IMR-90 (cell line): ENCODE results near the gene ZDHHC19. TPM values are rescaled to one million over a fixed set of nuclear protein-coding genes. Genes with fewer than 3 reads are reported as not detected.

Source experiments
- ATAC-seq: fragments of 200-7000 bp; cut with Tn5 transposase; 2 replicates; pipeline ENCODE4 v1.9.1; 2020; ENCODE audit warnings: low read depth, mild to moderate bottlenecking, moderate library complexity
- BruUV-seq: library from RNA; stranded (reverse); fragments of 400-500 nt; replicated peaks from 2 replicates; lab custom pipeline; 2021; lab: Mats Ljungman, UMichigan
- CTCF ChIA-PET: fragments of 300-600 bp; formaldehyde crosslinking; extraction: SDS; loops from one replicate; lab custom pipeline; 2021; ENCODE audit warnings: antibody characterized with exemption; lab: Yijun Ruan, JAX
- POLR2A ChIA-PET: fragments of 300-600 bp; sonication (Branson Sonifier 250); formaldehyde crosslinking; loops from one replicate; lab custom pipeline; 2022; ENCODE audit warnings: antibody characterized with exemption; ENCODE audit not compliant: unreplicated experiment; lab: Charles Lee
- DNase-seq: peaks from one replicate; pipeline ENCODE4 v3.0.0; 2013
- H2AFZ ChIP-seq: replicated peaks from 2 replicates; pipeline ENCODE3; 2013; ENCODE audit warnings: low read length, mild to moderate bottlenecking; ENCODE audit not compliant: poor library complexity
- H2AK5ac ChIP-seq: 2 replicates; pipeline ENCODE4 v1.6.1; 2013; ENCODE audit warnings: low read depth, low read length, inconsistent platforms
- H2AK9ac ChIP-seq: replicated peaks from 2 replicates; pipeline ENCODE3; 2013; ENCODE audit warnings: mild to moderate bottlenecking, low read depth, low read length, moderate library complexity; ENCODE audit not compliant: poor library complexity
- H2BK120ac ChIP-seq: 2 replicates; pipeline ENCODE4 v1.6.1; 2013; ENCODE audit warnings: low read depth, low read length, inconsistent platforms
- H2BK15ac ChIP-seq: 3 replicates; pipeline ENCODE4 v1.6.1; 2013; ENCODE audit warnings: low read depth, low read length, inconsistent platforms
- H2BK20ac ChIP-seq: 2 replicates; pipeline ENCODE4 v1.6.1; 2013; ENCODE audit warnings: low read depth, mild to moderate bottlenecking, inconsistent platforms, low read length, moderate library complexity
- H2BK5ac ChIP-seq: 2 replicates; pipeline ENCODE4 v1.6.1; 2013; ENCODE audit warnings: mild to moderate bottlenecking, low read depth, low read length, inconsistent platforms; ENCODE audit not compliant: poor library complexity, severe bottlenecking
- H3K14ac ChIP-seq: replicated peaks from 2 replicates; pipeline ENCODE4 v1.6.1; 2013; ENCODE audit warnings: low read depth, low read length, inconsistent platforms
- H3K18ac ChIP-seq: 2 replicates; pipeline ENCODE4 v1.6.1; 2013; ENCODE audit warnings: low read depth, low read length, control low read depth
- H3K23ac ChIP-seq: 2 replicates; pipeline ENCODE4 v1.6.1; 2013; ENCODE audit warnings: low read depth, low read length, inconsistent platforms
- H3K27ac ChIP-seq: 2 replicates; pipeline ENCODE4 v1.5.1; 2013; ENCODE audit warnings: mild to moderate bottlenecking, control low read depth, low read length; ENCODE audit not compliant: insufficient read depth
- H3K27me3 ChIP-seq: 2 replicates; pipeline ENCODE4 v1.6.1; 2013; ENCODE audit warnings: low read length; ENCODE audit not compliant: control insufficient read depth, insufficient read depth
- H3K36me3 ChIP-seq: 2 replicates; pipeline ENCODE4 v1.6.1; 2013; ENCODE audit warnings: low read length, mixed read lengths; ENCODE audit not compliant: control insufficient read depth, insufficient read depth
- H3K4ac ChIP-seq: 2 replicates; pipeline ENCODE4 v1.6.1; 2013; ENCODE audit warnings: low read depth, low read length, inconsistent platforms
- H3K4me1 ChIP-seq: 2 replicates; pipeline ENCODE4 v1.6.1; 2013; ENCODE audit warnings: low read length, mixed read lengths; ENCODE audit not compliant: control insufficient read depth, insufficient read depth
- H3K4me2 ChIP-seq: 2 replicates; pipeline ENCODE4 v1.6.1; 2013; ENCODE audit warnings: low read depth, mild to moderate bottlenecking, control low read depth, low read length, moderate library complexity
- H3K4me3 ChIP-seq: 2 replicates; pipeline ENCODE4 v1.5.1; 2013; ENCODE audit warnings: low read depth, mild to moderate bottlenecking, control low read depth, low read length, moderate library complexity; ENCODE audit not compliant: insufficient read depth
- H3K56ac ChIP-seq: 2 replicates; pipeline ENCODE4 v1.6.1; 2013; ENCODE audit warnings: low read length, inconsistent platforms; ENCODE audit not compliant: insufficient read depth; ENCODE audit errors: extremely low read depth
- H3K79me1 ChIP-seq, 2 experiments: 2 replicates each; pipeline ENCODE4 v1.6.1; 2013; ENCODE audit warnings: low read length in 2 of 2, inconsistent platforms in 1 of 2, low read depth in 1 of 2
- H3K9ac ChIP-seq: 2 replicates; pipeline ENCODE4 v1.6.1; 2013; ENCODE audit warnings: low read depth, low read length, control low read depth
- H3K9me1 ChIP-seq: 2 replicates; pipeline ENCODE4 v1.6.1; 2013; ENCODE audit warnings: low read length, inconsistent platforms; ENCODE audit not compliant: insufficient read depth
- H3K9me3 ChIP-seq: 2 replicates; pipeline ENCODE4 v1.6.1; 2013; ENCODE audit warnings: low read length; ENCODE audit not compliant: control insufficient read depth, insufficient read depth
- H4K20me1 ChIP-seq: 2 replicates; pipeline ENCODE4 v1.6.1; 2013; ENCODE audit warnings: low read length, inconsistent platforms; ENCODE audit not compliant: insufficient read depth
- H4K5ac ChIP-seq: 2 replicates; pipeline ENCODE4 v1.6.1; 2013; ENCODE audit warnings: mild to moderate bottlenecking, low read depth, low read length, control low read depth
- H4K8ac ChIP-seq, 2 experiments: 2 replicates each; pipeline ENCODE4 v1.6.1; 2013; ENCODE audit warnings: low read depth in 2 of 2, low read length in 2 of 2, control low read depth in 1 of 2, inconsistent platforms in 1 of 2
- H4K91ac ChIP-seq: 2 replicates; pipeline ENCODE4 v1.6.1; 2013; ENCODE audit warnings: low read depth, low read length, inconsistent platforms; ENCODE audit not compliant: insufficient read depth
- BHLHE40 ChIP-seq: fragments of 150-350 bp; IDR thresholded peaks from 2 replicates; pipeline ENCODE4 v1.6.1; 2016; ENCODE audit warnings: mild to moderate bottlenecking, low read depth, low read length
- CEBPB ChIP-seq: IDR thresholded peaks from 2 replicates; pipeline ENCODE4 v1.6.1; 2012; ENCODE audit warnings: low read depth, low read length, improper control_type of control experiment
- CHD1 ChIP-seq: IDR thresholded peaks from 2 replicates; pipeline ENCODE4 v1.6.1; 2012; ENCODE audit warnings: low read depth, low read length, improper control_type of control experiment
- FOS ChIP-seq: fragments of 150-350 bp; IDR thresholded peaks from 2 replicates; pipeline ENCODE4 v1.6.1; 2016; ENCODE audit warnings: low read depth, low read length
- MAFK ChIP-seq: IDR thresholded peaks from 2 replicates; pipeline ENCODE4 v1.6.1; 2012; ENCODE audit warnings: low read depth, low read length, improper control_type of control experiment
- MAZ ChIP-seq: IDR thresholded peaks from 2 replicates; pipeline ENCODE4 v1.6.1; 2012; ENCODE audit warnings: low read depth, mild to moderate bottlenecking, low read length, improper control_type of control experiment, moderate library complexity, borderline replicate concordance
- MXI1 ChIP-seq: IDR thresholded peaks from 2 replicates; pipeline ENCODE4 v1.6.1; 2012; ENCODE audit warnings: low read depth, mild to moderate bottlenecking, low read length, moderate library complexity, borderline replicate concordance
- NFE2L2 ChIP-seq: fragments of 150-350 bp; IDR thresholded peaks from 2 replicates; pipeline ENCODE4 v1.6.1; 2016; ENCODE audit warnings: low read depth, mild to moderate bottlenecking, low read length
- POLR2A ChIP-seq: IDR thresholded peaks from 2 replicates; pipeline ENCODE4 v1.6.1; 2012; ENCODE audit warnings: mild to moderate bottlenecking, low read depth, low read length
- RAD21 ChIP-seq: IDR thresholded peaks from 2 replicates; pipeline ENCODE4 v1.6.1; 2012; ENCODE audit warnings: low read length, improper control_type of control experiment
- RCOR1 ChIP-seq: IDR thresholded peaks from 2 replicates; pipeline ENCODE4 v1.6.1; 2012; ENCODE audit warnings: mild to moderate bottlenecking, low read length, improper control_type of control experiment; ENCODE audit not compliant: insufficient replicate concordance
- RFX5 ChIP-seq: IDR thresholded peaks from 2 replicates; pipeline ENCODE4 v1.8.0; 2012; ENCODE audit warnings: low read depth, mild to moderate bottlenecking, low read length, moderate library complexity
- SMC3 ChIP-seq: fragments of 150-350 bp; IDR thresholded peaks from 2 replicates; pipeline ENCODE4 v1.6.1; 2016; ENCODE audit warnings: low read depth, mild to moderate bottlenecking, antibody characterized with exemption, low read length, moderate library complexity
- WGBS, 2 experiments: methylation state at CpG; one replicate each; pipeline versions ENCODE4 v1.1.5 to v1.1.7; 2013; ENCODE audit warnings: missing lambda C conversion rate in 2 of 2; ENCODE audit not compliant: insufficient read length in 1 of 2; ENCODE audit errors: extremely low coverage in 2 of 2; 5-methylcytosine and 5-hydroxymethylcytosine counted together
- dilution Hi-C: fragments of 300-500 bp; cut with HindIII; formaldehyde crosslinking; loops from one replicate; pipeline ENCODE4 v1.14.3; 2018; ENCODE audit warnings: low sequenced_read_pairs; ENCODE audit not compliant: unreplicated experiment
- in situ Hi-C: fragments of 300-500 bp; cut with MboI; formaldehyde crosslinking; loops from 3 replicates; pipeline ENCODE4 v1.14.3; 2019; ENCODE audit warnings: low sequenced_read_pairs, inconsistent platforms, mixed read lengths
- intact Hi-C: fragments of 100-400 bp; cut with micrococcal nuclease; formaldehyde crosslinking; loops from 2 replicates; pipeline ENCODE4 v1.10.0; 2022
- polyA plus RNA-seq, 3 experiments: library from polyadenylated mRNA; depleted of rRNA; stranded (reverse); fragments of >200 nt; gene quantifications; 2 replicates each; pipeline ENCODE4 v1.2.3, GENCODE V29; 2012; ENCODE audit warnings: low replicate concordance in 1 of 3
- total RNA-seq: library from RNA; depleted of rRNA; stranded (reverse); fragments of >200 nt; gene quantifications from 2 replicates; pipeline ENCODE4 v1.2.3, GENCODE V29; 2012
- TF ChIP-seq, protein P1 (sequence below): fragments of 150-350 bp; IDR thresholded peaks from 2 replicates; pipeline ENCODE4 v1.6.1; 2016; ENCODE audit warnings: low read depth, mild to moderate bottlenecking, low read length, moderate library complexity, borderline replicate concordance
- TF ChIP-seq, protein P2 (sequence below): fragments of 150-350 bp; IDR thresholded peaks from 2 replicates; pipeline ENCODE4 v1.6.1; 2017; ENCODE audit warnings: mild to moderate bottlenecking, antibody characterized with exemption, low read length, low read depth
- TF ChIP-seq, protein P3 (sequence below): conservative IDR thresholded peaks from 2 replicates; pipeline ENCODE4 v1.5.1; 2012; ENCODE audit warnings: mild to moderate bottlenecking, low read depth, low read length, improper control_type of control experiment

The ZDHHC19 gene
- total and polyA plus RNA-seq, 2 of the 4 experiments (the other 2 are of a cell fraction): 0.09 TPM; not detected in 1

DNA sequence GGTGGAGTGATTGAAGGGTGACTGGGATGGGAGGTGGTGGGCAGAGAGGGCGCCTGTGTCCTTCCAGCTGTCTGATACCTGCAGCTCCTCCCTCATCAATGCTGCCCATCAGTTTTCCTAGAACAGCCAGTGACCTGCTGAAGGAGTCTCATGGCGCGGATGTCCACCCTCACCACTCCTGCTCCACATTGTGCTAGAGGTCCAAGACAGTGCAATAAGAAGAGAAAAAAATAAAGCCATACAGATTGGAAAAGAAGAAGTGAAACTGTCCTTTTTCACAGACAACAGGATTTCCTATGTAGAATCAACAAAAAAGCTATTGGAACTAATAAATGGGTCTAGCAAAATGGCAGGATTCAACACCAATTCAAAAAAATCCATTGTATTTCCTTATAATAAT is 7.4 kb downstream of the ZDHHC19 start:
- Histone ChIP-seq H2BK120ac (no peak overlapping the region), H3K9me1 (no peaks in the 10 kb centered on the region; the same call in 1 of the 2 replicates), H3K4me1 (peaks cover 3% of the 10 kb centered on the region; the same call in 1 of the 2 replicates), H2BK15ac (no peak overlapping the region), H2AFZ (no peak overlapping the region), H3K27me3 (peaks cover 16% of the 10 kb centered on the region), H4K91ac (no peak overlapping the region), H3K79me1 (no peaks in the 10 kb centered on the region), H3K18ac (no peak overlapping the region), H3K9me3 (0 out of 2 replicates have a peak, but pooled peaks cover 1% of the 10 kb centered on the region), H3K36me3 (no peaks in the 10 kb centered on the region), H2AK5ac (no peak overlapping the region), H3K14ac (no peak overlapping the region), H2AK9ac (no peak overlapping the region), H3K4me3 (no peak overlapping the region), H2BK20ac (no peak overlapping the region), H3K23ac (no peak overlapping the region), H3K27ac (no peak overlapping the region), H3K4ac (no peak overlapping the region), H4K8ac (no peak overlapping the region), H4K5ac (no peak overlapping the region), H3K9ac (no peak overlapping the region), H2BK5ac (no peak overlapping the region), H3K56ac (no peak overlapping the region), H3K4me2 (no peak overlapping the region), H4K20me1 (no peaks in the 10 kb centered on the region)
- WGBS, 2 experiments: no CpG with 5 or more reads among the region's 3 CpGs
- no peak for TF ChIP-seq CEBPB
- TF ChIP-seq, protein P1, sequence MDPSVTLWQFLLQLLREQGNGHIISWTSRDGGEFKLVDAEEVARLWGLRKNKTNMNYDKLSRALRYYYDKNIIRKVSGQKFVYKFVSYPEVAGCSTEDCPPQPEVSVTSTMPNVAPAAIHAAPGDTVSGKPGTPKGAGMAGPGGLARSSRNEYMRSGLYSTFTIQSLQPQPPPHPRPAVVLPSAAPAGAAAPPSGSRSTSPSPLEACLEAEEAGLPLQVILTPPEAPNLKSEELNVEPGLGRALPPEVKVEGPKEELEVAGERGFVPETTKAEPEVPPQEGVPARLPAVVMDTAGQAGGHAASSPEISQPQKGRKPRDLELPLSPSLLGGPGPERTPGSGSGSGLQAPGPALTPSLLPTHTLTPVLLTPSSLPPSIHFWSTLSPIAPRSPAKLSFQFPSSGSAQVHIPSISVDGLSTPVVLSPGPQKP: no peak
- TF ChIP-seq, protein P2, sequence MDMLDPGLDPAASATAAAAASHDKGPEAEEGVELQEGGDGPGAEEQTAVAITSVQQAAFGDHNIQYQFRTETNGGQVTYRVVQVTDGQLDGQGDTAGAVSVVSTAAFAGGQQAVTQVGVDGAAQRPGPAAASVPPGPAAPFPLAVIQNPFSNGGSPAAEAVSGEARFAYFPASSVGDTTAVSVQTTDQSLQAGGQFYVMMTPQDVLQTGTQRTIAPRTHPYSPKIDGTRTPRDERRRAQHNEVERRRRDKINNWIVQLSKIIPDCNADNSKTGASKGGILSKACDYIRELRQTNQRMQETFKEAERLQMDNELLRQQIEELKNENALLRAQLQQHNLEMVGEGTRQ: no peak
- no peak for TF ChIP-seq CHD1
- TF ChIP-seq NFE2L2: no peak
- no peak for TF ChIP-seq SMC3
- TF ChIP-seq MAZ: no peak
- TF ChIP-seq FOS: no peak
- no peak for TF ChIP-seq RCOR1
- TF ChIP-seq MXI1: no peak
- no peak for TF ChIP-seq POLR2A
- no peak for TF ChIP-seq MAFK
- no peak for TF ChIP-seq BHLHE40
- no peak for TF ChIP-seq RAD21
- TF ChIP-seq, protein P3, sequence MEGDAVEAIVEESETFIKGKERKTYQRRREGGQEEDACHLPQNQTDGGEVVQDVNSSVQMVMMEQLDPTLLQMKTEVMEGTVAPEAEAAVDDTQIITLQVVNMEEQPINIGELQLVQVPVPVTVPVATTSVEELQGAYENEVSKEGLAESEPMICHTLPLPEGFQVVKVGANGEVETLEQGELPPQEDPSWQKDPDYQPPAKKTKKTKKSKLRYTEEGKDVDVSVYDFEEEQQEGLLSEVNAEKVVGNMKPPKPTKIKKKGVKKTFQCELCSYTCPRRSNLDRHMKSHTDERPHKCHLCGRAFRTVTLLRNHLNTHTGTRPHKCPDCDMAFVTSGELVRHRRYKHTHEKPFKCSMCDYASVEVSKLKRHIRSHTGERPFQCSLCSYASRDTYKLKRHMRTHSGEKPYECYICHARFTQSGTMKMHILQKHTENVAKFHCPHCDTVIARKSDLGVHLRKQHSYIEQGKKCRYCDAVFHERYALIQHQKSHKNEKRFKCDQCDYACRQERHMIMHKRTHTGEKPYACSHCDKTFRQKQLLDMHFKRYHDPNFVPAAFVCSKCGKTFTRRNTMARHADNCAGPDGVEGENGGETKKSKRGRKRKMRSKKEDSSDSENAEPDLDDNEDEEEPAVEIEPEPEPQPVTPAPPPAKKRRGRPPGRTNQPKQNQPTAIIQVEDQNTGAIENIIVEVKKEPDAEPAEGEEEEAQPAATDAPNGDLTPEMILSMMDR: no peak
- TF ChIP-seq RFX5: no peak
- dilution Hi-C loops: no loop called here
- in situ Hi-C loops: loop anchor here (5.0 kb wide), 1 partner anchor 127 kb away; no protein-coding TSS in a partner anchor
- ChIA-PET POLR2A (no interaction called here), CTCF (no interaction called here)
- intact Hi-C loops: no loop called here
- BruUV-seq: no TSS peak
- no peak for ATAC-seq
- DNase-seq: no peak
